Neuronal stem cell (in vitro differentiated cells): ENCODE measurements around the gene HELT.

Experiments used
- DNase-seq: peaks from one replicate; pipeline ENCODE4 v3.0.0-alpha.2; 2013; ENCODE audit warnings: low spot score
- H2AFZ ChIP-seq: one replicate; pipeline ENCODE4 v1.6.1; 2013; ENCODE audit warnings: mild to moderate bottlenecking, low read length, inconsistent platforms
- H2AK5ac ChIP-seq: 2 replicates; pipeline ENCODE4 v1.6.1; 2013; ENCODE audit warnings: low read depth, mild to moderate bottlenecking, inconsistent platforms, low read length, moderate library complexity, mixed read lengths
- H2BK120ac ChIP-seq: 2 replicates; pipeline ENCODE4 v1.6.1; 2013; ENCODE audit warnings: low read depth, mild to moderate bottlenecking, inconsistent platforms, low read length, moderate library complexity, mixed read lengths
- H2BK12ac ChIP-seq: one replicate; pipeline ENCODE4 v1.6.1; 2013; ENCODE audit warnings: low read length, inconsistent platforms
- H2BK15ac ChIP-seq: 2 replicates; pipeline ENCODE4 v1.6.1; 2013; ENCODE audit warnings: mild to moderate bottlenecking, low read length, inconsistent platforms, mixed read lengths
- H2BK5ac ChIP-seq: one replicate; pipeline ENCODE4 v1.6.1; 2013; ENCODE audit warnings: inconsistent platforms, mild to moderate bottlenecking, low read length, moderate library complexity
- H3K14ac ChIP-seq: one replicate; pipeline ENCODE4 v1.6.1; 2013; ENCODE audit warnings: low read length, inconsistent platforms
- H3K18ac ChIP-seq: 2 replicates; pipeline ENCODE4 v1.6.1; 2013; ENCODE audit warnings: low read length, inconsistent platforms
- H3K23ac ChIP-seq: 2 replicates; pipeline ENCODE4 v1.6.1; 2013; ENCODE audit warnings: low read depth, mild to moderate bottlenecking, mixed read lengths, low read length, inconsistent platforms; ENCODE audit not compliant: poor library complexity
- H3K27ac ChIP-seq: replicated peaks from 3 replicates; pipeline ENCODE4 v1.5.1; 2013; ENCODE audit warnings: low read length, inconsistent platforms
- H3K27me3 ChIP-seq, 3 experiments: 2 replicates each; pipeline ENCODE4 v1.6.1; 2013; ENCODE audit warnings: low read length in 3 of 3, mild to moderate bottlenecking in 2 of 3, inconsistent platforms in 1 of 3, low read depth in 1 of 3, mixed read lengths in 1 of 3, moderate library complexity in 1 of 3; ENCODE audit not compliant: control insufficient read depth in 3 of 3, insufficient read depth in 3 of 3
- H3K36me3 ChIP-seq, 2 donors: replicated peaks in 1 of 2; 2 replicates each; pipeline ENCODE4 v1.6.1; 2013; ENCODE audit warnings: low read length in 2 of 2; ENCODE audit not compliant: control insufficient read depth in 2 of 2, insufficient read depth in 2 of 2
- H3K4ac ChIP-seq: 2 replicates; pipeline ENCODE4 v1.6.1; 2013; ENCODE audit warnings: inconsistent platforms, mild to moderate bottlenecking, low read length, moderate library complexity
- H3K4me1 ChIP-seq, 2 donors: 1 replicate in 1 of 2; 2 replicates in 1 of 2; pipeline ENCODE4 v1.6.1; 2013; ENCODE audit warnings: low read length in 2 of 2, low read depth in 1 of 2; ENCODE audit not compliant: control insufficient read depth in 2 of 2, insufficient read depth in 1 of 2
- H3K4me2 ChIP-seq: one replicate; pipeline ENCODE4 v1.6.1; 2013; ENCODE audit warnings: mild to moderate bottlenecking, low read length, inconsistent platforms; ENCODE audit not compliant: insufficient read depth, poor library complexity, severe bottlenecking
- H3K4me3 ChIP-seq, 2 donors: 2 replicates each; pipeline ENCODE4 v1.5.1; 2013; ENCODE audit warnings: low read length in 2 of 2, mild to moderate bottlenecking in 2 of 2, inconsistent platforms in 1 of 2, moderate library complexity in 1 of 2
- H3K79me1 ChIP-seq: one replicate; pipeline ENCODE4 v1.6.1; 2013; ENCODE audit warnings: low read depth, mild to moderate bottlenecking, inconsistent platforms, low read length, moderate library complexity
- H3K9ac ChIP-seq: one replicate; pipeline ENCODE4 v1.6.1; 2013; ENCODE audit warnings: mild to moderate bottlenecking, low read depth, low read length, inconsistent platforms; ENCODE audit not compliant: poor library complexity
- H3K9me3 ChIP-seq, 2 donors: replicated peaks in 1 of 2; 2 replicates each; pipeline versions ENCODE3 to v1.6.1; 2013; ENCODE audit warnings: low read length in 2 of 2, mild to moderate bottlenecking in 2 of 2, inconsistent platforms in 1 of 2, low read depth in 1 of 2, mixed read lengths in 1 of 2, moderate library complexity in 1 of 2; ENCODE audit not compliant: control insufficient read depth in 2 of 2, insufficient read depth in 1 of 2
- H4K8ac ChIP-seq: one replicate; pipeline ENCODE4 v1.6.1; 2013; ENCODE audit warnings: low read depth, mild to moderate bottlenecking, inconsistent platforms, low read length, moderate library complexity
- H4K91ac ChIP-seq: one replicate; pipeline ENCODE4 v1.6.1; 2013; ENCODE audit warnings: low read length, low read depth, mild to moderate bottlenecking, inconsistent platforms; ENCODE audit not compliant: poor library complexity
- WGBS, 2 donors: extraction: QIAGEN DNeasy Blood & Tissue Kit; methylation state at CpG; one replicate each; pipeline ENCODE4 v1.1.7; 2013; ENCODE audit warnings: missing lambda C conversion rate in 2 of 2, mixed read lengths in 1 of 2; ENCODE audit not compliant: insufficient read length in 2 of 2, insufficient replicate concordance in 1 of 2; ENCODE audit errors: extremely low coverage in 2 of 2; 5-methylcytosine and 5-hydroxymethylcytosine counted together

The HELT gene

GRCh38 chr4:184980261-184980660 is 38.0 kb upstream of the HELT start:
- no peaks in the 10 kb centered on the region for H3K36me3 ChIP-seq

GRCh38 chr4:184983672-184984356 is 34.5 kb upstream of the HELT start:
- H2BK12ac ChIP-seq: no peak overlapping the region
- no peak overlapping the region for H3K4ac ChIP-seq
- H3K9me3 ChIP-seq: peaks cover 2 to 3% of the 10 kb centered on the region in 2 donors
- H3K9ac ChIP-seq: no peak overlapping the region
- no peak overlapping the region for H2AK5ac ChIP-seq
- H4K91ac ChIP-seq: no peak overlapping the region
- peak overlapping the region; percentile 11 for H2AFZ ChIP-seq
- peaks cover 0 to 2% of the 10 kb centered on the region in 2 donors for H3K4me1 ChIP-seq
- H3K14ac ChIP-seq: no peak overlapping the region
- no peak overlapping the region for H3K27ac ChIP-seq
- peak; percentile 26 for DNase-seq
- no peaks in the 10 kb centered on the region for H3K36me3 ChIP-seq
- H3K18ac ChIP-seq: peak overlapping the region; percentile 68
- H3K4me3 ChIP-seq: no peak overlapping the region
- no CpG with 5 or more reads among the region's 21 CpGs for WGBS, 2 donors
- H3K23ac ChIP-seq: no peak overlapping the region
- H2BK15ac ChIP-seq: no peak overlapping the region
- H3K4me2 ChIP-seq: no peak overlapping the region
- H2BK5ac ChIP-seq: no peak overlapping the region
- H3K79me1 ChIP-seq: no peaks in the 10 kb centered on the region
- no peak overlapping the region for H4K8ac ChIP-seq
- H3K27me3 ChIP-seq: peaks cover 0 to 2% (median 0%) of the 10 kb centered on the region in 3 experiments
- no peak overlapping the region for H2BK120ac ChIP-seq

More at GRCh38 chr4:184980261-184980660, 38.0 kb upstream of the HELT start:
- H2AFZ ChIP-seq: no peak overlapping the region
- no peak overlapping the region for H3K14ac ChIP-seq
- no peak overlapping the region for H3K23ac ChIP-seq
- no peak overlapping the region for H3K4ac ChIP-seq
- no peak overlapping the region for H2BK5ac ChIP-seq
- no peaks in the 10 kb centered on the region for H3K79me1 ChIP-seq
- no peak overlapping the region for H3K4me3 ChIP-seq
- no peak overlapping the region for H2AK5ac ChIP-seq
- H3K4me1 ChIP-seq: peaks cover 0 to 2% of the 10 kb centered on the region in 2 donors
- H3K9me3 ChIP-seq: no peaks in the 10 kb centered on the region
- DNase-seq: no peak
- no peak overlapping the region for H2BK120ac ChIP-seq
- no peak overlapping the region for H3K27ac ChIP-seq
- H4K8ac ChIP-seq: no peak overlapping the region
- peaks cover 0 to 5% (median 0%) of the 10 kb centered on the region in 3 experiments for H3K27me3 ChIP-seq
- no peak overlapping the region for H3K9ac ChIP-seq
- no peak overlapping the region for H4K91ac ChIP-seq
- WGBS, 2 donors: no CpG with 5 or more reads among the region's 6 CpGs
- H2BK12ac ChIP-seq: no peak overlapping the region
- H3K18ac ChIP-seq: no peak overlapping the region
- no peak overlapping the region for H3K4me2 ChIP-seq
- no peak overlapping the region for H2BK15ac ChIP-seq

GRCh38 chr4:184987493-184988031 is 30.7 kb upstream of the HELT start:
- H3K4me1 ChIP-seq: peaks cover 0 to 2% of the 10 kb centered on the region in 2 donors
- no peak overlapping the region for H2BK12ac ChIP-seq
- H4K91ac ChIP-seq: no peak overlapping the region
- H3K36me3 ChIP-seq: no peaks in the 10 kb centered on the region
- H3K4me3 ChIP-seq: peak overlapping the region in 1 of 2 donors; percentile 65
- H3K23ac ChIP-seq: no peak overlapping the region
- no peak overlapping the region for H3K4me2 ChIP-seq
- no peak overlapping the region for H3K18ac ChIP-seq
- 100% methylated on average over 1 of the region's 13 CpGs for WGBS, 2 donors
- no peak overlapping the region for H4K8ac ChIP-seq
- no peak overlapping the region for H2BK120ac ChIP-seq
- no peak overlapping the region for H3K4ac ChIP-seq
- H2BK15ac ChIP-seq: no peak overlapping the region
- no peak overlapping the region for H2BK5ac ChIP-seq
- H3K14ac ChIP-seq: peak overlapping the region; percentile 25
- no peak overlapping the region for H2AK5ac ChIP-seq
- peak overlapping the region; percentile 64 for H3K9ac ChIP-seq
- H3K79me1 ChIP-seq: no peaks in the 10 kb centered on the region
- H3K27ac ChIP-seq: no peak overlapping the region
- peaks cover 2 to 3% of the 10 kb centered on the region in 2 donors for H3K9me3 ChIP-seq
- H3K27me3 ChIP-seq: peaks cover 0 to 11% (median 0%) of the 10 kb centered on the region in 3 experiments
- no peak overlapping the region for H2AFZ ChIP-seq
- DNase-seq: no peak

GRCh38 chr4:184988611-184989010 is 29.7 kb upstream of the HELT start:
- no peak overlapping the region for H2BK15ac ChIP-seq
- DNase-seq: no peak
- no peaks in the 10 kb centered on the region for H3K36me3 ChIP-seq
- no peak overlapping the region for H3K27ac ChIP-seq
- no peak overlapping the region for H3K18ac ChIP-seq
- no peak overlapping the region for H3K14ac ChIP-seq
- peaks cover 2 to 3% of the 10 kb centered on the region in 2 donors for H3K9me3 ChIP-seq
- no peak overlapping the region for H4K8ac ChIP-seq
- no peaks in the 10 kb centered on the region for H3K79me1 ChIP-seq
- no peak overlapping the region for H2AFZ ChIP-seq
- H4K91ac ChIP-seq: no peak overlapping the region
- H2AK5ac ChIP-seq: no peak overlapping the region
- no peak overlapping the region for H3K4ac ChIP-seq
- H3K23ac ChIP-seq: no peak overlapping the region
- no peak overlapping the region for H3K9ac ChIP-seq
- no peak overlapping the region for H2BK12ac ChIP-seq
- no peak overlapping the region for H3K4me2 ChIP-seq
- H3K4me3 ChIP-seq: no peak overlapping the region
- peaks cover 0 to 1% of the 10 kb centered on the region in 2 donors for H3K4me1 ChIP-seq
- H2BK120ac ChIP-seq: no peak overlapping the region
- peaks cover 0 to 15% (median 0%) of the 10 kb centered on the region in 3 experiments for H3K27me3 ChIP-seq
- no peak overlapping the region for H2BK5ac ChIP-seq
- no CpG with 5 or more reads among the region's 8 CpGs for WGBS, 2 donors
